ENCODE measurements around the gene ANKRD60.
A peak's percentile ranks its signal among the peaks of the same experiment; 100 is the strongest.

The ANKRD60 gene

DNA sequence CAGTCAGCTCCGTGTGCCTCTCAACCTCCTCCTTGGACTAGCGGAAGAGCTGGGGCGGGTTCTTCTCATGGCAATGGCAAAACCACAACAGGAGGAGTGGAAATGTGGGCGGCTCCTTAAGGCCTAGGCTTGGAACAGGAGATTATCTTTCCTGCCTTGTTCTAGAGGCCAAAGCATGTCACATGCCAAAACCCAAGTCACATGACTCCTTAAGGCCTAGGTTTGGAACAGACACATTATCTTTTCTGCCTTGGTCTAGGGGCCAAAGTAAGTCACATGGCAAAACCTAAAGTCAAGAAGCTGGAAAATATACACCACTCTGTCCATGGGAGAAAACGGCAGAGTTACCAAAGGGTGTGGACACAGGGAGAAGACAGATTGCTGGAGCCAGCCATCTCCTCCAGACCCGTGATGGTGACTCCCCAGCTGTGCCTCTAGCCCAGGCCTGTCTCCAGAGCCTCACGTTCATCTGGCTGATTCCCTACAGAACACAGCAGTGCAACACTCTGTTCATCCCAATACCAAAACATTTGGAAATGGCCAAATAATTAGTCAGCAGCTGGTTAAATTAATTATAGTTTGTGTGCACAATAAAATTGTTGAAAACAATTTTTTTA lies 34.2 kb downstream of the ANKRD60 start:
- DNase-seq (ENCODE audit: low read depth in 2 of 2), result no peak

DNA sequence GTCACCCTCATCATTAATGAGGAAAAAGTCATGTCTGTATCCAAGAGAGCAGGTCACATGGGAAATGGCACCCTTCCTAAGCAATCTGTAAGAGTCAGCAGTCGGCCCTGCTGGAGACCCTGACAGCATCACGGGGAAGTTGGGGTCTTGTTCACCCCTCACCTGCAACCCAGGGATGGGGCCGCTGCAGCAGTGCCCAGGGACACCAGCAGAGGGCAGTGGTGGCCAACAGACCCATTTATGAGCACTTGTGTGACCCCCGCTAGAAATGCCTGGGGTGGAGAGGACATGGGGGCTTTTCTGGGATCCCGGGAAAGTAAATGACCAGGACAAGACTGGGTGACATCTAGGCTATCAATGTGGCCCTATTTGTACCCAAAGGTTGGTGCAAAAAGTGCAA lies 35.9 kb downstream of the ANKRD60 start:
- DNase-seq (ENCODE audit: low read depth in 2 of 2), result no peak

DNA sequence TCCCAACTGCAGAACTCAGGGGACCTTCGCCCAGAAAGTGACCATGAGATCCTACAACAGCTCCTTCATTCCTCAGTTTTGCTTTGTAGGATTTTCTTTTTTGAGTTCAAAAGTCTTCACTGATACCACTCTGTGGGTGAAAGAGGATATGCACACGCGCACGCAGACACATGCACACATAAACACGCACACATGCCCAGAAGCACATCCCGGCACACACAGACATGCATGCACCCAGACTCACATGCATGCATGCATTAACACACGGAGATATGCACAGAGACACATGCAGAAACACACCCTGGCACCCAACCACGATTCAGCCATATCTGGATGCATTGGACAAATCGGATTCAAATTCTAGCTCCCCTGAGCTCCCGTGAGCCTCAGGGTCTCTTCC lies 36.4 kb downstream of the ANKRD60 start:
- DNase-seq (ENCODE audit: low read depth in 2 of 2), result no peak

DNA sequence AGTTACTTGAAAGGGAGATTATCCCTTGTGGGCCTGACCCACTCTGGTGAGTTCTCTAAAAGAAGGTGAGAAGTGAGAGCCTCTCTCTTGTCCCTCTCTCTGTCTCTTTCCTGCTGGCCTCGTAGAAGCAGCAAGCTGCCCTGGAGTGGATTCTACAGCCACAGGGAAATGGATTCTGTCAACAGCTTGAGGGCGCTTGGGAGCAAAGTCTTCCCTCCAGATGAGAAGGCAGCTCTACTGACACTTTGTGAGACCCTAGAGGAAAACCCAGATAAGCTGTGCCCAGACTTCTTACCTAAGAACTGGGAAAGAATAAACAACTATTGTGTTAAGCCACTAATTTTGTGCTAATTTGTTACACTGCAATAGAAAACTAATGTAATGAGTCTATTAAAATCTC lies 39.9 kb downstream of the ANKRD60 start:
- DNase-seq (ENCODE audit: low read depth in 2 of 2), result no peak

DNA sequence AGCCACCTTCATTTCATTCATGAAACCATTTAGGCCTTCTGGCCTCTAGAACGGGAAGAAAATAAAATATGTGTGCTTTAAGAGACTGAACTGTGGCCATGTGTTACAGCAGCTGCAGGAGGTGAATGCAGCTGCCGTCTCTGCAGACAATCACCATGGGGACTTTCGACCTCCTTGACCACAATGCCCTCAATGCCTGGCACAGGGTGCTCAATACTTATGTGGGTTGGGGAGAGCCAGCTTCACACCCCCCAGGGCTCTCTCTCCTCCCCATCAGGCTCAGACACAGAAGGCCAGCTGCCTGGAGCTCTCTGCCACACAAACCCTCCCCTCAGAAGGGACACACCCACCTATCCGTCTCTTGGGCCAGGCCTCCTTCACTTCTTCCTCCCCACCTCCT lies 43.5 kb downstream of the ANKRD60 start:
- DNase-seq (ENCODE audit: low read depth in 2 of 2), result no peak

DNA sequence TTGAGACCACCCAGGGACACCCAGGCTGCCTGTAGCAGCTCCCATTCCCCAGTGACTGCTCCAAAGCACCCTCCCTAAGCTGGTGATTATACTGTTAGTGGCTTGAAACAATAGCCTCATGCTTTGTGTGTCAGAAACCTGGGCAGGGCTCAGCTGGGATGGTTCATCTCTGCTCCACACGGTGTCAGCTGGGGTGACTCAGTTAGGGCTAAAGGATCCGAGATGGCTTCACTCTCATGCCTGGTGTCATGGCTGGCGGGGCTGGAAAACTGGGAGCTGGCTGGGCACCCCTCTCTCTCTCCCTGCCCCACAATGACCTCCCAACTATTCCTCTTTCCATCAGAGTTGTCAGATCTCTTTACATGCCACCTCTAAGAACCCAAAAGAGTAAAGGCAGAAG lies 44.4 kb downstream of the ANKRD60 start:
- DNase-seq (ENCODE audit: low read depth in 2 of 2), result no peak

DNA sequence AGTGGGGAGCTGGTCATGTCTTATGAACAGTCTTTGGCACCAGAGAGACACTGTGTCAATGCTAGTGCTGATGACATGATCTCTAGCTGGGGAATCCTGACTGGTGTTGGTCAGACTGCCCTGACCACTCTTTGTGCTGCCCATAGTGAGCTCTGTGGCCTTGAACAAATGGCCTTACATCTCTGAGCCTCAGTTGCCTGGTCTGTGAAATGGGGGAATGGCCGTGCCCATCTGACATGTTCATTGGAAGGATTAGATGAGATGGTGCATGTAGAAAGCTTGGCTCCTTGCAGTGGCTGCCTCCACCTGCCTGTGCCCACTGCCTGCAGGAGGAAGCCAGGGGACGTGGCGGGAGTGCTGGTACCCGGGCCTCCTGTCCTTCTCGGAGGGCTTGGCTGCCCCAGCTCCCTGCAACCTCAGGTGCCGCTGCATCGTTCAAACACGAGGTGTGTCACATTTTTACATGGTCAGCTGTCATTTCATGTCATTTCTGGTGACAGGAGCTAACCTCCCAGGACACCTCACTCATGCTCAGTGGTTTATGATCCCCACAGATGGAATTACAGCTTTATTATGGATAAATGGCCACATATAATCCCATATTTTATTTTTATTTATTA lies 45.8 kb downstream of the ANKRD60 start:
- no peak for DNase-seq (ENCODE audit: low read depth in 2 of 2)

DNA sequence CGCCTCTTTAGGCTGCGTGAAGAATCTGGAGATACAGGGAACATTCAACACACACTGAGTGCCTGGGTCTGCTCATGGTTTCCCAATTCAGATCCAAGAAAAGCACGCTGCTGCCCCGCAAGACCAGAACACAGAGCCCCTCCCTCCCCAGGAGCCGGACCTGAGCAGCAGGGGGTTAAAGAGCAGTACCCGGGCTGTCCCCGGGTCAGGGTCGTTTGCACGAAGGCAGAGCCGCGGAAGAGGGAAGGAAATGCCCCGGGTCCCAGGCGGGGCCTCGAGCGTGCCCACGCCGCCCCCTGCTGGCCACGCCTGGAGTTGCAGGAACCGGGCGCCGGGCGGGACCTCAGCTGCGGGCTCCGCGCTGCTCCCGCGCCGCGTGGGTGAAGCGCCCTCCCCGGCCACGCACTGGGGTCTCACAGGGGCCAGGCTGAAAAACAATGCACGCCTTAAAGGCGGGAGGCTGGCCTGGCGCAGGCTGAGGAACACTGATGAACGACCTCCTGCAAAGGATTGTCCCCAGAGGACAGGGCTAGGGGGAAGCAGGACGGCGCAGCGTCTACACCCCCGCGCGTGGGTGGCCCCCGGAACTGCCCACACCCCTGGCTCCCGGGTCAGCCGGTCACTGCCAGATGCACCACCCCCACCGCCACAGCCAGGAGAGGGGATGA lies 48.9 kb downstream of the ANKRD60 start:
- DNase-seq (ENCODE audit: low read depth in 2 of 2), result peak in 1 of 2 experiments; percentile 11

DNA sequence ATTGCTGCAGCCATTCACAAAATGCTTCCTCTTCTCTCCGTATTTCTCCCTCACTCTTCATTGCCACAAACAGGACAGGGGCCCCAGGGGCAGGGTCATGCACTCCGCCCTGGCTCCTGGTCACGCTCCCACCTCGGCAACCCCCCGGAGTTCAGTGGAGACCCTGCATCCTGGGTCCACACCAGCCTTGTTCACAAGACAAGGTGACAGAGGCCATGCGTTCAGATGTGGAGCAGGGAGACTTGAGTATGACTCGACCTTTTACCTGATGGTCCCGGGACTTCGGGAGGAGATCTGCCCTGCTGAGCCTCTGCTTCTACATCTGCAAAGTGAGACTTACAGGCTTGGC lies 49.4 kb downstream of the ANKRD60 start:
- DNase-seq (ENCODE audit: low read depth in 2 of 2), result no peak

DNA sequence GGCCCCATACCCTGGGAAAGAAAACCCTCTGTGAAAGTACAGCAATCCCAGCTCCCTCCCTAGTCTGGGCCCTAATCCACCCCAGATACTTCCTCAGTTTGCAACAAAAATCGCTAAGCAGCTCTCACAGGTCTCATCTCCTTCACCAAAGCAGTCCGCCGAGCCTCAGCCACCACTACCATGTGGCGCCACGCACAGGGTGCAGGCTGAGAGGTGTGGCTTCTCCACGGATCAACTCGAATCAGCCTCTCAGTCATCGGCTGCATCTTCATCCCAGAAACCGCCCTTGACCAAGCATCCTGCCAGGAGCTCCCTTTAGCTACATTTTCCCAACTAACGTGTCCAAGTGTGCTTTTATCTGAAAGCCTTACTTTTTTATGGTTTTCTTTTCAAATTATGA lies 50.7 kb downstream of the ANKRD60 start:
- DNase-seq (ENCODE audit: low read depth in 2 of 2), result no peak

DNA sequence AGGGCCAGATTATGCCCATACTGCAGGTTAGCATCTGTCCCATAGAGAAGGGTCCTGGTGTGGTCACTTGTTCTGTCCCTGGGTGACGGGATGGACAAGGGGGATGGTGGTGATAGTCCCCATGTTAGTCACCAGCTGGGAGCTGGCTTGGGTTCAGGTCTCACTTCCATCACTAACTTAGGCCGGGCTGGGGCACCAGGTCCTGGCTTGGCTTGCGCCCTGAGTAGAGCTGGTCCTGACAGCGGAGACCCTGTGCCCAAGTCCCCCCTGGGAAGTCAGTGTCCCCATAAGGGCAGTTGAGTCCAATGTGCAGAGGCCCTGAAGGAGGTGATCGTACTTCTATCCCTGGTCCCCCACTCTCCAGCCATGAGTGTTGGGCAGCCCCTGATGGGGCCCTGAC lies 52.6 kb downstream of the ANKRD60 start:
- DNase-seq (ENCODE audit: low read depth in 2 of 2), result no peak

DNA sequence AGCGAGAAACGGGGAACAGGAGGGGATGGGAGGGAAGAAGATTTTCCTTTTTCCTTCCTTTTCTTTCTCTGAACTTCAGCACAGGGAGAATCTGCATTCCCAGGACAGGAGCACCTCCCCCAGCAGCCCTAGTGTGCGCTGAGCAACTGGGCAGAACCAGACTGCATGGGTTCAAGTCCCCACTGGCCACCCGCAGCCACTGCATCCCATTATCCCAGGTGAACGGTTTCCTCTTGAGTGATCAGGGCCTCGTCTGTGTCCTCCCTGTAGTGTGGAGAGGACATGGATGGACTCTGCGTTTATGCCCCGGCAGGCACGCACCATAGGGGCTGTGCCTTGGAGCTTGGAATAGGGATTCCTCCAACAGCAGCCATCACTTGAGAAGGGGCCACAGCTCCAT lies 53.0 kb downstream of the ANKRD60 start:
- DNase-seq (ENCODE audit: low read depth in 2 of 2), result no peak

DNA sequence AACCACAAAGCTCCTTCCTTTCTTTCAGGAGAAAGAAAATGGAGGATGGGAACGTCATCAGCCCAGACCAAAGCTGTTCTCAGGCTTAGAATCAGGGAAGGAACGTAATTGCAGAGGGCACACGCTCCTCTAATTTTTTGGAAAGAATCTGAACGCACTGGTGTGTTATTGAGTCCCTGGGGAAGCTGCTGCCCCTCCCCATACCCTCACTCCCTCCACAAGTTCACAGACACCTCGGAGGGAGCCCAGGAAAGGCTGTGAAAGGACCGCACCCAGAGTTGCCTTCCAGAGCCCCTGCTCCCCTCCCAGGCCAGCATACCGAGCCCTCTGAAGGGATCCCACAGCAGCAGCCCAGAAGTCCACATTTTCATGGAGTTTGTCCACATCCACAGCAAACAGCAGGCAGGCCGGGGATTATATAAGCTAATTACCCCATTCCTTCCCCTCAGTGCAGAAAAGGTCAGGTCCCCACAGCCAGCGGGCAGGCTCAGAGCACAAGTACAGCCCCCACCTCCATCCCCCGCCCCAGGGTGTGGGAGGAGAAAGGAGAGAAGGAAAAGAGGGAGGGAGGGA lies 53.7 kb downstream of the ANKRD60 start:
- peak; percentile 7 to 10 for DNase-seq (ENCODE audit: low read depth in 2 of 2)

DNA sequence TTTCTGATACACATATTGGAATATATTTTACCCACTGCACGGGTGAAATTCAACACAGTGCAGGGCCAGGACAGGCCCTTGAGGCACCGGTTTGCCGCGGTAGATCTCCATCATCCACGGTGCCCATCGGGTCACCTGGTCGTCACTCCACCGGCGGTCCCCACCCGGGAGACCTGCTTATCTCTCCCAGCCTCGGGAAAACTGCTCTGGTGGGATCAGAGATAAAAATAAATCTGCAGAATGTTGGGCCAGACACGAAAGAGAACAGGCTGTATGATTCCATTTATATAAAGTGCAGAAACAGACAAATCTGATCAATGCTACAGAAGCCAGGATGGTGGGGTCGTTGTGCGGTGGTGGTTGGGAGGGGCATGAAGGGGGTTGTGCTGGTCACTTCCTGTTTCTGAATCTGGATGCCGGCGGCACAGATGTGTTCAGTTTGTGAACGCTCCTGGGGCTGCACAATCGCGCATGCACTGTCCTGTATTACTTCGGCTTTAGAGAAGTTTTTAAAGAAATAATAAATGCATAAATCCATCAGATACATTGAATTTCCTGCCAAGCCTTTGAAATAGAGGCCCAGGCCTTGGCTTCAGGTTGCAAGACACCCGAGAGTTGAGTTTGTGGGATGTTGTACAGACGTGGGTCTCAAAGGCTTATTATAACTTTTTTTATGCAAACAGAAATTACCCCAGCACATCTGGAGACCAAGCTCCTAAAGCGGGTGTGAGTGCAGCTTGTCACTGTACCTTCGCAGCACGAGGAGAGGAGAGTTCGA lies 54.3 kb downstream of the ANKRD60 start:
- DNase-seq (ENCODE audit: low read depth in 2 of 2), result peak; percentile 13 to 16

DNA sequence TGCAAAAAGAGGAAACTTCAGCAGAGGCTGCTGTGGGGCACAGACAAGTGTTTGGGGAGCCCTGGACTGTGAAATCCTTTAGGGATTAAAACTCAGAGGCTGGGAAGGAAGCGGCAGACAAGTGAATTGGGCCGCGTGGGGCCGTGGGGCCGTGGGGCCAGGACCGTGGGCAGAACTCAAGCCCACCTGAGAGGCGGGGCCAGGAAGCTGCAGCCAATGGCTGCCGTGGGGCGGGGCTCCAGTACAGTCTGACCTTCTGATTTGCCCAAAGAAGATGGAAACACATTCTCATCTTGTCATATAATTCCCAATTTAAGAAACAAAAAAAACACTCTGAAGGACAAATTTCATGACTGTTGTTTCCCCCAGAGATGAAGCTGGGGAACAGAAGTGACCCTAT lies 55.4 kb downstream of the ANKRD60 start:
- no peak for DNase-seq (ENCODE audit: low read depth in 2 of 2)

DNA sequence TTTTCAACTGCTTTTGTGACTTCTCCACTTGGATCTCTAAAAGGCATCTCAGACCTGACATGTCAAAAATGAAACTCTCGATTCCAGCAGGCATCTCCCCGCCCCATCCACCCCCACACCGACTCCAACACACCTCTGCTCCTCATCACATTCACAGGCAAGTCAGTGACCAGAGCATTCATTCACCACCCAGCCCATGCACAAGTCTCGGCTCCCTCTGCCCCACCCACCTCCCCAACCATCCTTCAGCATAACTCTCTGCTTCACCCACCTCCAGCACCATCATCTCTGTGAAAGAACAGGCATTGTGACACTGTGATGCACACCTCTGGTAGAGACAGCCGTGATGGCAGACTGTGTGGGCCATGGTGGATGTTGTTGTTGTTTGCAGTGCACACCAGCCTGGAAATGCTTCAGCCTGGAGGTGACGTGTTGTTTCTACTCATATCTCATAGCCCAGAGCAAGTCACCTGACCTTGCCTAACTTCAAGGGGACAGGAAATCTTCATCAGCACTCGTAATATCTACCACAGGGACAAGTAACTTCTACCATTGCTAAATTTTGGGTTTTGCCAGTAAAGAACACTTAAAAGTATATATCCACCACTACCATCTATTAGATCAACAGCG lies 56.5 kb downstream of the ANKRD60 start:
- no peak for DNase-seq (ENCODE audit: low read depth in 2 of 2)

DNA sequence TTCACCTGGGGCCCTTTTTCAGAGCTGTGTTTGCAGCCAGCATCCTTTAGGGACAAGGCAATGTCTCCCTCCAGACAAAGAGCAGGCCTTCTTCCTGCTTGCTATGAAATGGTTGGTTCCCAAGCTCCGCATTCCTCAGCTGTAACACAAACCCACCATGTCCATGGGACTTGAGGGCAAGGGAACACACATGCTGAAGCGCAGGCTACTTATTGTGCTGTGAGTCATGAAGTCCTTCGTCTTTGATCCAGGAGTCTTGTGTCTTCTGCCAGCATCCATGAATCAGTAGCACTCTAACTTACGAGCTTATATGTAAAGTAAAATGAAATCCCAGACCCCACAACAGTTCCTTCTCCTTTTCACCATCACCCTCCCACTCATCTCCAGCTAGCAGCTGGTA lies 59.0 kb downstream of the ANKRD60 start:
- peak; percentile 51 to 60 for DNase-seq (ENCODE audit: low read depth in 2 of 2)

DNA sequence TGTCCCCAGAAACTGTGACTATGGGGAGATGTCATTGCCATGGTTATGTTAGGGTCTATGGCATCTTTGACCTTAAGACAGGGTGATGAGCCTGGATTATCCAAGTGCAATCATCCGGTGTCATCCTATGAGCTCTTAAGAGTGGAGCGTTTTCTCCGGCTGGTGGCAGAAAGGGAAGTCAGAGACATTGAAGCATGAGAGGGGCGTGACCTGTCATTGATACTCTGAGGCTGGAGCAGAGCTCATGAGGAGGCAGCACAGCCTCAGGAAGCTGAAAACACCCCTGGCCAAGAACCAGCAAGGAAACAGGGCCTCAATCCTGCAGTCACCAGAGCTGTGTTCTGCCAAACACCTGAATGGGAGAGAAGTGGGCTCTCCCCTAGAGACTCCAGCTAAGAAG lies 59.6 kb downstream of the ANKRD60 start:
- DNase-seq (ENCODE audit: low read depth in 2 of 2), result no peak

DNA sequence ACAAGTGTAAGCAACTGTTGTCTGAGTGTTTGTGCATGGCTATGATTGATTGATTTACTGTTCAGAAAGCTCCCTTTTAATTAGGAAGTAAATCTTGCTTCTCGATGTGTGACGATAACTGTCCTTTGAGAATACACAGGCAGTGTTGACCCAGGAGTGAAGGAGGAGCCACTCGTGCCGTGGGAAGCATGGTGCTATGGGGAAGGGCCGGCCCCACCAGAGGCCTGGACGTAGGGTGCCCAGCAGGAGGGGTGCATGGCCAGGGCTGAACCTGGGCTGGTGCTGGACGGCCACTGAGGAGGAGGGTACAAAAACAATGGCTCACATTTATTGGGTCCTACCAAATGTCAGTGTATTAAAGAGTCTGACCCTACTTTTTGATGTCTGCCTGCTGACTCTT lies 60.7 kb downstream of the ANKRD60 start:
- DNase-seq (ENCODE audit: low read depth in 2 of 2), result no peak
